IPS-15b (cell line): ENCODE measurements around the gene KCNIP2.

Source experiments
- H3K27me3 ChIP-seq: one replicate; pipeline ENCODE4 v1.6.1; 2013; ENCODE audit warnings: low read length; ENCODE audit not compliant: control insufficient read depth, insufficient read depth
- H3K36me3 ChIP-seq: one replicate; pipeline ENCODE4 v1.6.1; 2013; ENCODE audit warnings: low read length; ENCODE audit not compliant: control insufficient read depth, insufficient read depth
- H3K4me1 ChIP-seq: one replicate; pipeline ENCODE4 v1.6.1; 2013; ENCODE audit warnings: mild to moderate bottlenecking, low read length; ENCODE audit not compliant: control insufficient read depth, insufficient read depth
- H3K4me3 ChIP-seq: one replicate; pipeline ENCODE4 v1.5.1; 2013; ENCODE audit warnings: low read depth, low read length
- H3K9ac ChIP-seq: one replicate; pipeline ENCODE4 v1.6.1; 2013; ENCODE audit warnings: low read depth, mild to moderate bottlenecking, low read length
- H3K9me3 ChIP-seq: one replicate; pipeline ENCODE4 v1.6.1; 2013; ENCODE audit warnings: mild to moderate bottlenecking, low read length; ENCODE audit not compliant: control insufficient read depth, insufficient read depth

Gene KCNIP2

DNA sequence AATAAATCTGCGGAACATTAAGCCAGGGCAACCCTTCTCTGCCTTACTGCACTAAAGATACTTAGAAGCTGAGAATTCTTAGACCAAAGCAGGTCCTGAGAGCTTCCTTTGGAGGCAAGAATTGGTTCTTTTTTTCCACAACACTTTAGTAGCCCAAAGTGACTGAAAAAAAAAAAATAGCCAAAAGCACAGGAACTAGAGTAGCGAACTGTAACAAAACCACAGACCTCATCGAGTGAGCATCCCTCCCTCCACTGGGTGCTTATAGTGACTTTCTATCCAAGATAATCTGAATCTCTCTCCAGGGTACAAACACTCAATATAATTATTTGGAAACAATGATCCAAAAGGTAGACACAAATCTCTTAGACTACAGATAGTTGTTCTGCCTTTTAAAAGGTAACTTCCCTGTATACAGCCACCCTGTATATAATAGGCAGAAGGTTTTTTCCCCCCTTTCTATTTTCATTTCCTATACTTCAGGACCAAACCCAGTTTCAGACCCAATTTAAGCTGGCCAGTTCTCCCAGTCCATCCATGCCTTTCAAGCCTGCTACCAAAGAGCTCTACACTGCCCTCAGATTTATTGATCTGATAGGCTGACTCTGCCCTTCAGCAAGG, 31.6 kb upstream of the KCNIP2 start:
- no peaks in the 10 kb centered on the region for H3K9me3 ChIP-seq
- H3K9ac ChIP-seq: no peak overlapping the region
- H3K27me3 ChIP-seq: no peaks in the 10 kb centered on the region
- H3K4me3 ChIP-seq: no peak overlapping the region
- peaks cover 4% of the 10 kb centered on the region for H3K4me1 ChIP-seq
- no peaks in the 10 kb centered on the region for H3K36me3 ChIP-seq

DNA sequence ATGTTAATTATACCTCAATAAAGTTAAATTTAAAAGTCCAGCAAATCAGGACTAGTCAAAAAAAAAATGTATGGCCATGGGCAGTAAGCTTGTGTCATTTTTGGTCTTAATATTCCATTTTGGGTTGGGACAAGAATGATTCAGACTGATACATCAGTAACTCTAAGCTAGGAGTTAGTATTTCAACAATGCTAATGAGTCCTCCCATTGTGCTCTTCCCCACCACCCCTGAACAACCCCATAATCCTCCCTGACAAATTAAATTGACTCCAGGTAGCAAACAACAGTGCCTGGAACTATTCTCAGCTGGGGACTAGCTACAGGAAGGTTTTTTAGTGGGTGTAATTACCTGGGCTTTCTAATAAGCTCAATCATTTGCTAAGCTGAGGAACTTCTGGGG, 30.7 kb upstream of the KCNIP2 start:
- H3K4me3 ChIP-seq: no peak overlapping the region
- peaks cover 4% of the 10 kb centered on the region for H3K4me1 ChIP-seq
- no peak overlapping the region for H3K9ac ChIP-seq
- H3K36me3 ChIP-seq: no peaks in the 10 kb centered on the region
- no peaks in the 10 kb centered on the region for H3K9me3 ChIP-seq
- no peaks in the 10 kb centered on the region for H3K27me3 ChIP-seq

- Histone ChIP-seq H3K9ac (no peak overlapping the region), H3K27me3 (no peaks in the 10 kb centered on the region), H3K4me3 (no peak overlapping the region), H3K4me1 (no peaks in the 10 kb centered on the region), H3K9me3 (no peaks in the 10 kb centered on the region), H3K36me3 (no peaks in the 10 kb centered on the region)
These were observed 24.3 kb upstream of the KCNIP2 start for GRCh38 chr10:101867931-101868330.

DNA sequence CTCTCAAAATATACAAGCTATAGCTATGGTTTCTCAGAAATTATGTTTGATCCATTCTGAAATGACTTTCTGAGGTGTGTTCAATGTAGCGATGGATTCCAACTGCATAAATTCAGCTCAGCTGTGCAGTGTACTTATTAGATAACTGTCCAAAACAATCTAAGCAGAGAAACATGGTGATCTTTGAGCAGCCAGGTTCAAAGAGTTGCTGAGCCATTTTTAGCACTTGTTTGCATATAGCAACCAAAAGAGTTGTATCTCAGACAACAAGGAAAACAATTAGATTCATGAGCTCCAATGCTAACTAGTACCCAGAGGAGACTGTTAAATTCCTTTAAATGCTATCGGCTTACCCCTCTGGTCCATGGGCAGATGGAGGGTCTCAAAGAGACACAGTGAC, 15.9 kb upstream of the KCNIP2 start:
- Histone ChIP-seq H3K27me3 (no peaks in the 10 kb centered on the region), H3K9me3 (no peaks in the 10 kb centered on the region), H3K4me3 (no peak overlapping the region), H3K4me1 (no peaks in the 10 kb centered on the region), H3K36me3 (no peaks in the 10 kb centered on the region), H3K9ac (no peak overlapping the region)

- Histone ChIP-seq H3K4me3 (no peak overlapping the region), H3K36me3 (no peaks in the 10 kb centered on the region), H3K9ac (no peak overlapping the region), H3K4me1 (no peaks in the 10 kb centered on the region), H3K9me3 (no peaks in the 10 kb centered on the region), H3K27me3 (no peaks in the 10 kb centered on the region)
These were observed 15.3 kb upstream of the KCNIP2 start for GRCh38 chr10:101858723-101859500.

GRCh38 chr10:101857802-101858476, 14.3 kb upstream of the KCNIP2 start:
- no peaks in the 10 kb centered on the region for H3K36me3 ChIP-seq
- no peaks in the 10 kb centered on the region for H3K9me3 ChIP-seq
- no peaks in the 10 kb centered on the region for H3K27me3 ChIP-seq
- no peak overlapping the region for H3K4me3 ChIP-seq
- H3K9ac ChIP-seq: no peak overlapping the region
- H3K4me1 ChIP-seq: no peaks in the 10 kb centered on the region

- Histone ChIP-seq H3K9ac (no peak overlapping the region), H3K9me3 (no peaks in the 10 kb centered on the region), H3K27me3 (no peaks in the 10 kb centered on the region), H3K4me1 (no peaks in the 10 kb centered on the region), H3K36me3 (no peaks in the 10 kb centered on the region), H3K4me3 (no peak overlapping the region)
These were observed 13.0 kb upstream of the KCNIP2 start for GRCh38 chr10:101856626-101857025.

GRCh38 chr10:101851411-101852116, 8.0 kb upstream of the KCNIP2 start:
- Histone ChIP-seq H3K27me3 (no peaks in the 10 kb centered on the region), H3K9ac (no peak overlapping the region), H3K4me3 (no peak overlapping the region), H3K36me3 (no peaks in the 10 kb centered on the region), H3K4me1 (no peaks in the 10 kb centered on the region), H3K9me3 (no peaks in the 10 kb centered on the region)

GRCh38 chr10:101850749-101851148, 7.1 kb upstream of the KCNIP2 start:
- H3K4me1 ChIP-seq: no peaks in the 10 kb centered on the region
- H3K9me3 ChIP-seq: no peaks in the 10 kb centered on the region
- H3K27me3 ChIP-seq: no peaks in the 10 kb centered on the region
- no peak overlapping the region for H3K9ac ChIP-seq
- no peaks in the 10 kb centered on the region for H3K36me3 ChIP-seq
- H3K4me3 ChIP-seq: no peak overlapping the region

DNA sequence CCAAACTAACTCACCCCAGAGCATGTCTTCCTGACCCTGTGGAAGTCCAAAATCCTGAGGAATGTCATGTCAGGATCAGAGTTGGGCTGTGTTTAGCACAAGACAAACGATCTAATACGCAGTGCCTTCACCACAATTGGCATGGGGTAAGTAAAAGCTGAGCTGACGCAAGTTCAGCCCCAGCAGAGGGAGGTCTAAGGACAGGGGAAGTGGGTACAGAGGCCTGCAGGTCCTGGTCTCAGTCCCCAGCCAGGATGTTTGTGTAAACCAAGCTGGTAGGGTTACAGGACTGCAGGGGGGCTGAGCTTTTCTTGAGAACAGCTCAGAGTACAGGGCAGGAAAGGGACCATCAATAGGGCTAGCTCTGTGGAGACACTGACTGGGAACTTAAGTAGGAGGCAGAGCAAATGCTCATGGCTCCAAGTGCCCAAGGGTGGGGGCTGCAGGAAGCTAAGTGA, 5.3 kb upstream of the KCNIP2 start:
- H3K4me3 ChIP-seq: no peak overlapping the region
- peaks cover 4% of the 10 kb centered on the region for H3K27me3 ChIP-seq
- peaks cover 3% of the 10 kb centered on the region for H3K4me1 ChIP-seq
- H3K36me3 ChIP-seq: no peaks in the 10 kb centered on the region
- no peak overlapping the region for H3K9ac ChIP-seq
- H3K9me3 ChIP-seq: no peaks in the 10 kb centered on the region

GRCh38 chr10:101848408-101848807, 4.8 kb upstream of the KCNIP2 start:
- Histone ChIP-seq H3K27me3 (peaks cover 4% of the 10 kb centered on the region), H3K9ac (no peak overlapping the region), H3K4me1 (peaks cover 3% of the 10 kb centered on the region), H3K4me3 (no peak overlapping the region), H3K9me3 (no peaks in the 10 kb centered on the region), H3K36me3 (no peaks in the 10 kb centered on the region)
